SW 1271 (cell line): ENCODE measurements around the gene GATA6.

Experiments used
- DNase-seq, 2 experiments: peaks; one replicate each; lab custom pipeline; 2025; lab: John Stamatoyannopoulos, UW

The GATA6 gene

GRCh38 chr18:22243513-22243912 is 74.1 kb downstream of the GATA6 start:
- DNase-seq: no peak

GRCh38 chr18:22250026-22250425 is 80.6 kb downstream of the GATA6 start:
- DNase-seq: no peak

GRCh38 chr18:22250591-22250996 is 81.2 kb downstream of the GATA6 start:
- DNase-seq: no peak
